Measurements from ENCODE around the gene VEGFA.

The VEGFA gene

GRCh38 chr6:43776799-43777776, 7.1 kb downstream of the VEGFA start:
- Mint-ChIP-seq H3K9me3 (no peaks in the 10 kb centered on the region), H3K36me3 (ENCODE audit: low read depth) (peaks cover 31% of the 10 kb centered on the region), H3K27ac (peak overlapping the region; percentile 5), H3K4me3 (no peak overlapping the region), H3K4me1 (ENCODE audit: low read depth) (peaks cover 33% of the 10 kb centered on the region), H3K27me3 (ENCODE audit: low read depth) (no peaks in the 10 kb centered on the region)
- DNase-seq (ENCODE audit: low spot score) = no peak

GRCh38 chr6:43778131-43778855, 8.3 kb downstream of the VEGFA start:
- DNase-seq (ENCODE audit: low spot score) = no peak
- no peaks in the 10 kb centered on the region for H3K9me3 Mint-ChIP-seq
- peaks cover 26% of the 10 kb centered on the region for H3K4me1 Mint-ChIP-seq (ENCODE audit: low read depth)
- no peak overlapping the region for H3K4me3 Mint-ChIP-seq
- H3K27ac Mint-ChIP-seq = no peak overlapping the region
- peaks cover 37% of the 10 kb centered on the region for H3K36me3 Mint-ChIP-seq (ENCODE audit: low read depth)
- H3K27me3 Mint-ChIP-seq (ENCODE audit: low read depth) = no peaks in the 10 kb centered on the region

DNA sequence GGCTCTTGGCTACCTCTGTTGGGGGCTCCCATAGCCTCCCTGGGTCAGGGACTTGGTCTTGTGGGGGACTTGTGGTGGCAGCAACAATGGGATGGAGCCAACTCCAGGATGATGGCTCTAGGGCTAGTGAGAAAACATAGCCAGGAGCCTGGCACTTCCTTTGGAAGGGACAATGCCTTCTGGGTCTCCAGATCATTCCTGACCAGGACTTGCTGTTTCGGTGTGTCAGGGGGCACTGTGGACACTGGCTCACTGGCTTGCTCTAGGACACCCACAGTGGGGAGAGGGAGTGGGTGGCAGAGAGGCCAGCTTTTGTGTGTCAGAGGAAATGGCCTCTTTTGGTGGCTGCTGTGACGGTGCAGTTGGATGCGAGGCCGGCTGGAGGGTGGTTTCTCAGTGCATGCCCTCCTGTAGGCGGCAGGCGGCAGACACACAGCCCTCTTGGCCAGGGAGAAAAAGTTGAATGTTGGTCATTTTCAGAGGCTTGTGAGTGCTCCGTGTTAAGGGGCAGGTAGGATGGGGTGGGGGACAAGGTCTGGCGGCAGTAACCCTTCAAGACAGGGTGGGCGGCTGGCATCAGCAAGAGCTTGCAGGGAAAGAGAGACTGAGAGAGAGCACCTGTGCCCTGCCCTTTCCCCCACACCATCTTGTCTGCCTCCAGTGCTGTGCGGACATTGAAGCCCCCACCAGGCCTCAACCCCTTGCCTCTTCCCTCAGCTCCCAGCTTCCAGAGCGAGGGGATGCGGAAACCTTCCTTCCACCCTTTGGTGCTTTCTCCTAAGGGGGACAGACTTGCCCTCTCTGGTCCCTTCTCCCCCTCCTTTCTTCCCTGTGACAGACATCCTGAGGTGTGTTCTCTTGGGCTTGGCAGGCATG, 9.2 kb downstream of the VEGFA start:
- Mint-ChIP-seq H3K4me1 (ENCODE audit: low read depth) (peaks cover 20% of the 10 kb centered on the region), H3K27ac (no peak overlapping the region), H3K9me3 (no peaks in the 10 kb centered on the region), H3K27me3 (ENCODE audit: low read depth) (no peaks in the 10 kb centered on the region), H3K4me3 (no peak overlapping the region), H3K36me3 (ENCODE audit: low read depth) (peaks cover 41% of the 10 kb centered on the region)
- no peak for DNase-seq (ENCODE audit: low spot score)

DNA sequence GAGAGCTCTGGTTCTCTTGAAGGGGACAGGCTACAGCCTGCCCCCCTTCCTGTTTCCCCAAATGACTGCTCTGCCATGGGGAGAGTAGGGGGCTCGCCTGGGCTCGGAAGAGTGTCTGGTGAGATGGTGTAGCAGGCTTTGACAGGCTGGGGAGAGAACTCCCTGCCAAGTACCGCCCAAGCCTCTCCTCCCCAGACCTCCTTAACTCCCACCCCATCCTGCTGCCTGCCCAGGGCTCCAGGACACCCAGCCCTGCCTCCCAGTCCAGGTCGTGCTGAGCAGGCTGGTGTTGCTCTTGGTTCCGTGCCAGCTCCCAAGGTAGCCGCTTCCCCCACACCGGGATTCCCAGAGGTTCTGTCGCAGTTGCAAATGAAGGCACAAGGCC, 9.8 kb downstream of the VEGFA start:
- H3K36me3 Mint-ChIP-seq (ENCODE audit: low read depth) = peaks cover 45% of the 10 kb centered on the region
- H3K27me3 Mint-ChIP-seq (ENCODE audit: low read depth) = no peaks in the 10 kb centered on the region
- H3K4me1 Mint-ChIP-seq (ENCODE audit: low read depth) = peaks cover 13% of the 10 kb centered on the region
- DNase-seq (ENCODE audit: low spot score) = no peak
- no peaks in the 10 kb centered on the region for H3K9me3 Mint-ChIP-seq
- H3K4me3 Mint-ChIP-seq = no peak overlapping the region
- no peak overlapping the region for H3K27ac Mint-ChIP-seq

DNA sequence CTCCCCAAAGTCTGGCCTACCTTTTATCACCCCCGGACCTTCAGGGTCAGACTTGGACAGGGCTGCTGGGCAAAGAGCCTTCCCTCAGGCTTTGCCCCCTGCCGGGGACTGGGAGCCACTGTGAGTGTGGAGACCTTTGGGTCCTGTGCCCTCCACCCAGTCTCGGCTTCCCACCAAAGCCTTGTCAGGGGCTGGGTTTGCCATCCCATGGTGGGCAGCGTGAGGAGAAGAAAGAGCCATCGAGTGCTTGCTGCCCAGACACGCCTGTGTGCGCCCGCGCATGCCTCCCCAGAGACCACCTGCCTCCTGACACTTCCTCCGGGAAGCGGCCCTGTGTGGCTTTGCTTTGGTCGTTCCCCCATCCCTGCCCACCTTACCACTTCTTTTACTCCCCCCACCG, 10.3 kb downstream of the VEGFA start:
- Mint-ChIP-seq H3K36me3 (ENCODE audit: low read depth) (peaks cover 48% of the 10 kb centered on the region), H3K27ac (no peak overlapping the region), H3K27me3 (ENCODE audit: low read depth) (no peaks in the 10 kb centered on the region), H3K4me1 (ENCODE audit: low read depth) (peaks cover 9% of the 10 kb centered on the region), H3K4me3 (no peak overlapping the region), H3K9me3 (no peaks in the 10 kb centered on the region)
- no peak for DNase-seq (ENCODE audit: low spot score)

DNA sequence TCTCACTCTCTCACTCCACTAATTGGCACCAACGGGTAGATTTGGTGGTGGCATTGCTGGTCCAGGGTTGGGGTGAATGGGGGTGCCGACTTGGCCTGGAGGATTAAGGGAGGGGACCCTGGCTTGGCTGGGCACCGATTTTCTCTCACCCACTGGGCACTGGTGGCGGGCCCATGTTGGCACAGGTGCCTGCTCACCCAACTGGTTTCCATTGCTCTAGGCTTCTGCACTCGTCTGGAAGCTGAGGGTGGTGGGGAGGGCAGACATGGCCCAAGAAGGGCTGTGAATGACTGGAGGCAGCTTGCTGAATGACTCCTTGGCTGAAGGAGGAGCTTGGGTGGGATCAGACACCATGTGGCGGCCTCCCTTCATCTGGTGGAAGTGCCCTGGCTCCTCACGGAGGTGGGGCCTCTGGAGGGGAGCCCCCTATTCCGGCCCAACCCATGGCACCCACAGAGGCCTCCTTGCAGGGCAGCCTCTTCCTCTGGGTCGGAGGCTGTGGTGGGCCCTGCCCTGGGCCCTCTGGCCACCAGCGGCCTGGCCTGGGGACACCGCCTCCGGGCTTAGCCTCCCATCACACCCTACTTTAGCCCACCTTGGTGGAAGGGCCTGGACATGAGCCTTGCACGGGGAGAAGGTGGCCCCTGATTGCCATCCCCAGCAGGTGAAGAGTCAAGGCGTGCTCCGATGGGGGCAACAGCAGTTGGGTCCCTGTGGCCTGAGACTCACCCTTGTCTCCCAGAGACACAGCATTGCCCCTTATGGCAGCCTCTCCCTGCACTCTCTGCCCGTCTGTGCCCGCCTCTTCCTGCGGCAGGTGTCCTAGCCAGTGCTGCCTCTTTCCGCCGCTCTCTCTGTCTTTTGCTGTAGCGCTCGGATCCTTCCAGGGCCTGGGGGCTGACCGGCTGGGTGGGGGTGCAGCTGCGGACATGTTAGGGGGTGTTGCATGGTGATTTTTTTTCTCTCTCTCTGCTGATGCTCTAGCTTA, 11.2 kb downstream of the VEGFA start:
- peaks cover 49% of the 10 kb centered on the region for H3K36me3 Mint-ChIP-seq (ENCODE audit: low read depth)
- H3K4me3 Mint-ChIP-seq = no peak overlapping the region
- DNase-seq (ENCODE audit: low spot score) = no peak
- H3K9me3 Mint-ChIP-seq = no peaks in the 10 kb centered on the region
- peaks cover 2% of the 10 kb centered on the region for H3K4me1 Mint-ChIP-seq (ENCODE audit: low read depth)
- H3K27ac Mint-ChIP-seq = no peak overlapping the region
- H3K27me3 Mint-ChIP-seq (ENCODE audit: low read depth) = no peaks in the 10 kb centered on the region

- no peak overlapping the region for H3K27ac Mint-ChIP-seq
- no peaks in the 10 kb centered on the region for H3K27me3 Mint-ChIP-seq (ENCODE audit: low read depth)
- H3K36me3 Mint-ChIP-seq (ENCODE audit: low read depth) = peaks cover 42% of the 10 kb centered on the region
These were observed 12.1 kb downstream of the VEGFA start for GRCh38 chr6:43781941-43782704.

DNA sequence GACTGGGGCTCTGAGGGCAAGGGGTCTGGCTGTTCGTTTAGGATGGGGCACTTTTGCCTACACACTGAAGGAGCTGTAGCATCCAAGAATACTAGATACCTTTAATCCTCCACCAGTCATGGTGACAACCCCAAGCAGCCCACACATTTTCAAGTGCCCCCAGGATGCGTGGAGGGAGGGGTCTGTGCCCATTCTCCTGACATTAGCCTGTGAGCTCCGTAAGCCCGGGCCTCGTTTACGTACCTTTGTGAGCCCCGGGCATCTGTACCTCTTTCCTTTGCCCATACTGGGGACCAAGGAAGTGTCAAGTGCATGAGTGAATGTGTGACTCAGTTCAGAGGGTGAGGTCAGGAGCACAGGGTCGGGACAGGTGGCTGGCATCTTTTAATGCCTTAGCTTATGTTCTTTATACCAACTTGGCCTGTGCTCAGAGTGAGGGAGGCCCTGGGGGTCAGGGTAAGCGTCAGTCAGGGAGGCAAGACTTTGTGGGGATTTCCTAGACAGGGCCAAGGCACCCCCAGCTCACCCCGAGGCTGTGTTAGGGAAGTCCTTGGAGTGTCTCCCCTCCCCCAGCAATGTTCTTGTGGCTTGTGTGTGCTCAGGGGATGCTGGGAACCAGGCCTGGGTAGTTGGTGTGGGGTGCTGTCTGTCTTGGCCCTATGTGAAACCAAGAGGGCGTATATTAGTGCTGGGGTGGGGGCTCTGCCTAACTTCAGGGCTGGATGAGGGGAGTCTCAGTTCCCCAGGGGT, 12.9 kb downstream of the VEGFA start:
- Mint-ChIP-seq H3K9me3 (no peaks in the 10 kb centered on the region), H3K27ac (no peak overlapping the region), H3K4me3 (no peak overlapping the region), H3K4me1 (ENCODE audit: low read depth) (no peaks in the 10 kb centered on the region), H3K27me3 (ENCODE audit: low read depth) (no peaks in the 10 kb centered on the region), H3K36me3 (ENCODE audit: low read depth) (peaks cover 40% of the 10 kb centered on the region)
- no peak for DNase-seq (ENCODE audit: low spot score)

More at GRCh38 chr6:43781941-43782704, 12.1 kb downstream of the VEGFA start:
- no peak for DNase-seq (ENCODE audit: low spot score)
- Mint-ChIP-seq H3K4me3 (no peak overlapping the region), H3K4me1 (ENCODE audit: low read depth) (no peaks in the 10 kb centered on the region), H3K9me3 (no peaks in the 10 kb centered on the region)

- H3K36me3 Mint-ChIP-seq (ENCODE audit: low read depth) = peaks cover 29% of the 10 kb centered on the region
- H3K9me3 Mint-ChIP-seq = no peaks in the 10 kb centered on the region
- no peak overlapping the region for H3K4me3 Mint-ChIP-seq
- no peak overlapping the region for H3K27ac Mint-ChIP-seq
- DNase-seq (ENCODE audit: low spot score) = no peak
- H3K27me3 Mint-ChIP-seq (ENCODE audit: low read depth) = no peaks in the 10 kb centered on the region
- no peaks in the 10 kb centered on the region for H3K4me1 Mint-ChIP-seq (ENCODE audit: low read depth)
These were observed 14.2 kb downstream of the VEGFA start for GRCh38 chr6:43784049-43784855.

GRCh38 chr6:43785220-43785752, 15.3 kb downstream of the VEGFA start:
- Mint-ChIP-seq H3K27me3 (ENCODE audit: low read depth) (no peaks in the 10 kb centered on the region), H3K4me1 (ENCODE audit: low read depth) (no peaks in the 10 kb centered on the region), H3K9me3 (no peaks in the 10 kb centered on the region), H3K36me3 (ENCODE audit: low read depth) (peaks cover 27% of the 10 kb centered on the region), H3K27ac (no peak overlapping the region), H3K4me3 (no peak overlapping the region)
- no peak for DNase-seq (ENCODE audit: low spot score)

DNA sequence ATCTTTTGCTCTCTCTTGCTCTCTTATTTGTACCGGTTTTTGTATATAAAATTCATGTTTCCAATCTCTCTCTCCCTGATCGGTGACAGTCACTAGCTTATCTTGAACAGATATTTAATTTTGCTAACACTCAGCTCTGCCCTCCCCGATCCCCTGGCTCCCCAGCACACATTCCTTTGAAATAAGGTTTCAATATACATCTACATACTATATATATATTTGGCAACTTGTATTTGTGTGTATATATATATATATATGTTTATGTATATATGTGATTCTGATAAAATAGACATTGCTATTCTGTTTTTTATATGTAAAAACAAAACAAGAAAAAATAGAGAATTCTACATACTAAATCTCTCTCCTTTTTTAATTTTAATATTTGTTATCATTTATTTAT, 15.9 kb downstream of the VEGFA start:
- no peak overlapping the region for H3K4me3 Mint-ChIP-seq
- no peaks in the 10 kb centered on the region for H3K9me3 Mint-ChIP-seq
- H3K36me3 Mint-ChIP-seq (ENCODE audit: low read depth) = peaks cover 27% of the 10 kb centered on the region
- no peak for DNase-seq (ENCODE audit: low spot score)
- no peak overlapping the region for H3K27ac Mint-ChIP-seq
- peaks cover 2% of the 10 kb centered on the region for H3K27me3 Mint-ChIP-seq (ENCODE audit: low read depth)
- H3K4me1 Mint-ChIP-seq (ENCODE audit: low read depth) = no peaks in the 10 kb centered on the region
